Measurements from ENCODE around the gene KPNA1. TPM values are rescaled to one million over a fixed set of nuclear protein-coding genes. Genes with fewer than 3 reads are reported as not detected.

KPNA1 gene
- total RNA-seq, 4 donors from 2014 or later, result 27.1 to 62.7 (median 43.9) TPM

DNA sequence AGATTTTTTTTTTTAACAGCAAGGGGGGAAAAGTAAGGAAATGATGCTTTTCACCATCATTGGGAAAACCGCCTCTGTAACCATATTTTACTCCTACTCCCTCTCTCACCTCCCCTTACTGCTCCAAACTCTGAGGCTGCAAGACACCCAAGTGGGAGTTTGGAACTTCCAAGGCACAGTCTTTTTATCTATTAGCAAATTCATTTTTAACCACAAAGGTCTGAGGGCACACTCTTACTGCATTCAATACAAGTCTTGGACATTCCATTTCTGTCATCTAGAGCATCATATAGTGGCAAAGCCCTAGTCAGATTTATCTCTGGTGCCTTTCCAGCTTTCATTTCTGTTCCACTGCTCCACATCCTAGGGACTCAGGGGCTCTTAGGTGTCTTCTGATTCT is 117.5 kb downstream of the KPNA1 start:
- H3K36me3 ChIP-seq, result peaks cover 0 to 5% (median 0%) of the 10 kb centered on the region in 3 donors
- no peaks in the 10 kb centered on the region for H3K4me1 ChIP-seq
- H3K27me3 ChIP-seq, result no peaks in the 10 kb centered on the region
- TF ChIP-seq, protein P1, sequence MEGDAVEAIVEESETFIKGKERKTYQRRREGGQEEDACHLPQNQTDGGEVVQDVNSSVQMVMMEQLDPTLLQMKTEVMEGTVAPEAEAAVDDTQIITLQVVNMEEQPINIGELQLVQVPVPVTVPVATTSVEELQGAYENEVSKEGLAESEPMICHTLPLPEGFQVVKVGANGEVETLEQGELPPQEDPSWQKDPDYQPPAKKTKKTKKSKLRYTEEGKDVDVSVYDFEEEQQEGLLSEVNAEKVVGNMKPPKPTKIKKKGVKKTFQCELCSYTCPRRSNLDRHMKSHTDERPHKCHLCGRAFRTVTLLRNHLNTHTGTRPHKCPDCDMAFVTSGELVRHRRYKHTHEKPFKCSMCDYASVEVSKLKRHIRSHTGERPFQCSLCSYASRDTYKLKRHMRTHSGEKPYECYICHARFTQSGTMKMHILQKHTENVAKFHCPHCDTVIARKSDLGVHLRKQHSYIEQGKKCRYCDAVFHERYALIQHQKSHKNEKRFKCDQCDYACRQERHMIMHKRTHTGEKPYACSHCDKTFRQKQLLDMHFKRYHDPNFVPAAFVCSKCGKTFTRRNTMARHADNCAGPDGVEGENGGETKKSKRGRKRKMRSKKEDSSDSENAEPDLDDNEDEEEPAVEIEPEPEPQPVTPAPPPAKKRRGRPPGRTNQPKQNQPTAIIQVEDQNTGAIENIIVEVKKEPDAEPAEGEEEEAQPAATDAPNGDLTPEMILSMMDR (IDR thresholded peaks at IDR 0.05), result no peak
- TF ChIP-seq POLR2A (IDR thresholded peaks at IDR 0.05), result no peak
- no peak overlapping the region for H3K27ac ChIP-seq
- no peaks in the 10 kb centered on the region for H3K9me3 ChIP-seq
- DNase-seq, result no peak
- no peak overlapping the region for H3K4me3 ChIP-seq

- Histone ChIP-seq H3K36me3 (peaks cover 0 to 5% (median 0%) of the 10 kb centered on the region in 3 donors), H3K9me3 (no peaks in the 10 kb centered on the region), H3K27me3 (no peaks in the 10 kb centered on the region), H3K4me3 (no peak overlapping the region), H3K4me1 (no peaks in the 10 kb centered on the region), H3K27ac (no peak overlapping the region)
- TF ChIP-seq POLR2A (IDR thresholded peaks at IDR 0.05), result no peak
- TF ChIP-seq, protein P1 (IDR thresholded peaks at IDR 0.05), result no peak
- no peak for DNase-seq
These were observed 118.2 kb downstream of the KPNA1 start for GRCh38 chr3:122396511-122396910.

GRCh38 chr3:122395582-122395981 is 119.2 kb downstream of the KPNA1 start:
- H3K36me3 ChIP-seq, result peaks cover 0 to 5% (median 0%) of the 10 kb centered on the region in 3 donors
- H3K27me3 ChIP-seq, result no peaks in the 10 kb centered on the region

GRCh38 chr3:122394173-122394572 is 120.6 kb downstream of the KPNA1 start:
- no peak for DNase-seq
- H3K27me3 ChIP-seq, result no peaks in the 10 kb centered on the region
- H3K36me3 ChIP-seq, result peaks cover 0 to 5% (median 0%) of the 10 kb centered on the region in 3 donors
- TF ChIP-seq, protein P1 (IDR thresholded peaks at IDR 0.05), result no peak
- TF ChIP-seq POLR2A (IDR thresholded peaks at IDR 0.05), result no peak
- H3K9me3 ChIP-seq, result no peaks in the 10 kb centered on the region
- no peak overlapping the region for H3K4me3 ChIP-seq
- no peaks in the 10 kb centered on the region for H3K4me1 ChIP-seq
- no peak overlapping the region for H3K27ac ChIP-seq

More at GRCh38 chr3:122395582-122395981, 119.2 kb downstream of the KPNA1 start:
- DNase-seq, result no peak
- H3K4me1 ChIP-seq, result no peaks in the 10 kb centered on the region
- no peak overlapping the region for H3K27ac ChIP-seq
- H3K4me3 ChIP-seq, result no peak overlapping the region
- TF ChIP-seq POLR2A (IDR thresholded peaks at IDR 0.05), result no peak
- TF ChIP-seq, protein P1 (IDR thresholded peaks at IDR 0.05), result no peak
- no peaks in the 10 kb centered on the region for H3K9me3 ChIP-seq

DNA sequence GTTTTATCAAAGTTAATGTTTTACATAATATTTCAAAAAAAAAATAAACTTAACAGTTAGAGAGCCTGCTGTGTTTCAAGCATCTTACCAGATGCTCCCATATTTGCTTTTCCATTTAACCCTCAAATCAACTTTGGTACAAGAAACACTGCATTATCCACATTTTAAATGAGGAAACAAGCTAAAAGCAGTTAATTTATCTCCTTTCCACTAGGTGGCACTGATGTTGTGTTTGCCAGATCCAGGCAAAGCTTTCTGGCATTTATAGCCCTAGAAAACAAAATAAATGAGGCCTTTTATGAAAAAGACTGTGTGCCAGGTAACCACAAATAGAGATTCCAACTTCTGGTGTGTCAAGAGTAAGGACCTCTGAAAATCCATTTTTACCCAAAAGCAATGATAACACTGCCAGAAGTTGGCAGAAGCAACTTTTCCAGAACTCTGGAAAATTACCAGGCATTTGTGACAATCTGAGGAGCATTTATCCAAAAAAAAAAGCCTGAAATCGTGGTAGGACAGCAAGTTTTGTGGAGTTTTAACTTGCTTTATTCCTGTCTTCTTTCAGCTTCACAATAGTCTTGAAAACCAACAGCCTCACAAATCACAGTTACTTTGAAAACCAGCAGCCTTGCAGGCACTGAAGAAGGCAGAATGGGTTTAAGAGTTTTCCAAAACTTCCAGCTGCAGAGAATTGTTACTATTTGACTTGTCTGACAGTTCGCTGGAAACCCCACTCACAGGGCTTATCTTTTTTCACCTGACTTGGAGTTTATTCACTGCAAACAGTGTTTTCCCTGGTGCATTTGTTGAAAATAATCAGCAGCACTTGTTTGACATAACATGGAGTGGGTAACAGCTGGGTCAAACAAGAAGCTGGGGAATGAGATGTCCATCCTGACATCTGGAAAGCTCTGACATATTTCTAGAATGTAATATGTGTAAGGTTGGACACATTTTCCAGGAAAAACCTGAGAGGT is 121.6 kb downstream of the KPNA1 start:
- H3K27me3 ChIP-seq, result no peaks in the 10 kb centered on the region
- H3K4me1 ChIP-seq, result no peaks in the 10 kb centered on the region
- no peak for DNase-seq
- H3K9me3 ChIP-seq, result no peaks in the 10 kb centered on the region
- H3K36me3 ChIP-seq, result peaks cover 0 to 5% (median 0%) of the 10 kb centered on the region in 3 donors
- H3K4me3 ChIP-seq, result no peak overlapping the region
- TF ChIP-seq, protein P1 (IDR thresholded peaks at IDR 0.05), result peak; percentile 40 to 78 (median 75)
- no peak for TF ChIP-seq POLR2A (IDR thresholded peaks at IDR 0.05)
- no peak overlapping the region for H3K27ac ChIP-seq
